Activated CD8-positive, alpha-beta memory T cell treated with anti-CD3 and anti-CD28 coated beads, Interleukin-2, amount 50 U/mL, for 48 hours (primary cell): ENCODE results near the gene IL12B.
"Not testable (repeated sequence)": the region's sequence is repeated elsewhere in the genome, so short reads cannot be mapped to it uniquely, and the experiment has no call there.

ENCODE experiments used
- DNase-seq: peaks from one replicate; pipeline ENCODE4 v3.0.0-alpha.2; 2020

IL12B gene

GRCh38 chr5:159332800-159333544 is 2.7 kb upstream of the IL12B start:
- DNase-seq, result no peak

- peak; percentile 93 for DNase-seq
Measured at GRCh38 chr5:159331093-159331973, 1.0 kb upstream of the IL12B start.

GRCh38 chr5:159324986-159325385 is 5.3 kb downstream of the IL12B start:
- no peak for DNase-seq

DNA sequence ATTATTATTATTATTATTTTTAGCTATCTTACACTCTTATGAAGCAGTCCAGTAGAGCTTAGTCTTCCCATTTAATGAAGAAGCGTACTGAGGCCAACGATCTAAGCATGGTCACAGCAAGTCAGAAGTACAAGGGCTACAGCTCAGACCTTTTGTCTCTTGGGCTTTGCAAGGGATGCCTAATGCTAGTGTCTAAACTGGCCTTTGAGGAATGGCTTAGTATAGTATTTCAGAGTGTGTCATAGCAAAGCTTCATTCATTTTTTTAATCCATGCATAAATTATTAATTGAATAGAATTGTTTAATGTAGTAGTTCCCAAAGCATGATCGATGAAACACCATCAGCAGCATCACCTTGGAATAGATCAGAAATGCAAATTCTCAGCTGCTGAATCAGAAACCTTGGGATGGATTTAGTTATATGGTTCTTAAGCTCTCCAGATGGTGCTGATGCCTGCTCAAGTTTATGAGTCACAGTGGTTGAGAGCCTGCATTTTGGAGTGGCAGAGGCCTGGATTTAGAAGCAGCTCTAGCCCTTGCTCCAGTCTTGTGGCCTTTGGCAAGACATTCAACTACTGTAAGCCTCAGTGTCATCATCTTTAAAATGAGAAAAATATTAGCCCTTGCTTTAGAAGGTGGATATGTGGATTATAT is 6.1 kb downstream of the IL12B start:
- DNase-seq, result no peak

GRCh38 chr5:159322180-159322579 is 8.1 kb downstream of the IL12B start:
- no peak for DNase-seq

DNA sequence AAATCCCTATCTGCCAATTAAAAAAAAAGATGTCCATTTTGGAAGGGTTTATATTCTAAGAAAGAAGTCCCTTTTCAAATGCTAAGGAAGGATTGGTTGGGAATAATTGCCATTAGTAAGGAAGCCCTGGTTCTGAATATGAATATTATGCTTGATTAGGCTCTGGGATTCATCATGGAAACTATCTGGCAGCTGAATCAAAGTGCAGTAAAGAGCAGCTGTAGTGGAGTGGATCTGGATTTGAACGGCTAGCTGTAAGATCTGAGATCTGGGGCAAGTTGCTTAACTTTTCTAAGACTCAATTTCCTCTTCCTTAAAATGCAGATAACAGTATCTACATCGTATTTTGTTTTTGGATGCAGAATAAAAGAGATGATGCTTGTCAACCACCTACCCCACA is 10.5 kb downstream of the IL12B start:
- DNase-seq, result no peak

DNA sequence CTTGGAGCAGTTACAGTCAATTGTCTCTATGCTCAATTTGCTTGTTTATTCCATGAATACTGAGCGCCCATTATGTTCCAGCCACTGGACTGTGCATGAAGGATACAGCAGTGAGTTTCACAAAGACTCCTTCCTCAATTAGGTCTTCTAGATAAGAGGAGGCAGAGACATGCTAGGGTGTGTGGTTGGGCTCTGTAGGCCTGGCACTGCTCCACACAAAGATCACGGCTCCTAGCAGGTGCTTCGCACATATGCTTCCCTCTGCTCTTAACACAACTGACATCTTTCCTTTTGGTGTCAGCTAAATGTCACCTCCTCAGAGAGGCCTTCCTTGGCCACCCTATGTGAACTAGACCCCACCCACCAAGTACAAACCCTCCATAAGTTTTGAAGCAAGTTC is 10.9 kb downstream of the IL12B start:
- no peak for DNase-seq

GRCh38 chr5:159318448-159318847 is 11.8 kb downstream of the IL12B start:
- no peak for DNase-seq

GRCh38 chr5:159317849-159318248 is 12.4 kb downstream of the IL12B start:
- no peak for DNase-seq

GRCh38 chr5:159316519-159317383 is 13.5 kb downstream of the IL12B start:
- DNase-seq, result no peak

GRCh38 chr5:159313197-159313596 is 17.1 kb downstream of the IL12B start:
- DNase-seq, result no peak

- no peak for DNase-seq
Measured at GRCh38 chr5:159311063-159311462, 19.2 kb downstream of the IL12B start.

GRCh38 chr5:159310511-159310910 is 19.8 kb downstream of the IL12B start:
- peak; percentile 63 for DNase-seq

GRCh38 chr5:159309689-159310433 is 20.4 kb downstream of the IL12B start:
- DNase-seq, result no peak

GRCh38 chr5:159304961-159305595 is 25.2 kb downstream of the IL12B start:
- DNase-seq, result no peak

DNA sequence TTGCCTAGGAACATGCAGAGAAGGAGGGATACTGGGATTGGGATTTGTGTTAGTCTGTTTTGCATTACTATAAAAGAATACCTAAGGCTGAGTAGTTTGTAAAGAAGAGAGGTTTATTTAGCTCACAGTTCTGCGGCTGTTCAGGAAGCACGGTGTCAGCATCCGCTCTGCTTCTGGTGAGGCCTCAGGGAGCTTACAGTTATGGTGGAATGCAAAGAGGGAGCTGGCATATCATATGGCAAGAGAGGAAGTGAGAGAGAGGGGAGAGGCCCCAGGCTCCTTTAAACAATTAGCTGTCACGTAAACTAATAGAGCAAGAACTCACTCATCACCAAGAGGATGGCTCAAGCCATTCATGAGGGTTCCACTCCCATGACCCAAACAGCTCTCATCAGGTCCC is 27.0 kb downstream of the IL12B start:
- no peak for DNase-seq

GRCh38 chr5:159301929-159302860 is 28.1 kb downstream of the IL12B start:
- not testable (repeated sequence) for DNase-seq

DNA sequence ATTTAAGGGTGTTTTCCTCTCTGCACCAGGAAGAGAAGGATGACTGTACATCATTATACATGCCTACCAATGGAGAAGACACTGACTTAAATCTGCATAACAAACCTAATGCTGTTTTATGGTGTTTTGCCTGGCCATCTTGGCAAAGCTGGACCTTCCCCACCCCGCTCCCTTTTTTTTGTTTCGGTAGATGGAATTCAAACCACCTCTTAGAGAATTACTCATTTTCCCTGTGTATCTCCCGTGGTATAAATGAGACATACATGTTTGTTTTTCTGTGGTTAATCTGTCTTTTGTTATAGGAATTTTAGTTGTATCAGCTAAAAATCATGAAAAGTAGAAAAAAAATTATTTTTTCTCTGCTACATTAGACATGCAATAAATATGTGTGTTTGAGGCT is 28.8 kb downstream of the IL12B start:
- no peak for DNase-seq

DNA sequence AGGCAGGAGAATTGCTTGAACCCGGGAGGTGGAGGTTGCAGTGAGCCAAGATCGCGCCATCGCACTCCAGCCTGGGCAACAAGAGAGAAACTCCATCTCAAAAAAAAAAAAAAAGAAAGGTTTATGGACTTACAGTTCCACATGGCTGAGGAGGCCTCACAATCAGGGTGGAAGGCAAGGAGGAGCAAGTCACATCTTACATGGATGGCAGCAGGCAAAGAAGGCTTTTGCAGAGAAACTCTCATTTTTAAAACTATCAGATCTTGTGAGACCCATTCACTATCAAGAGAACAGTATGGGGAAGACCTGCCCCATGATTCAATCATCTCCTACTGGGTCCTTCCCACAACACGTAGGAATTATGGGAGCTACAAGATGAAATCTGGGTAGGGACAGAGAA is 33.0 kb downstream of the IL12B start:
- DNase-seq, result not testable (repeated sequence)

GRCh38 chr5:159294921-159295320 is 35.4 kb downstream of the IL12B start:
- no peak for DNase-seq
